GM20000 (cell line): ENCODE data around the gene BHMT.

ENCODE experiments used
- DNase-seq: peaks from one replicate; pipeline ENCODE4 v3.0.0; 2012; ENCODE audit warnings: low spot score
- CTCF ChIP-seq: IDR thresholded peaks from 2 replicates; pipeline ENCODE4 v1.5.1; 2012; ENCODE audit warnings: mild to moderate bottlenecking, control low read depth; ENCODE audit errors: extremely low read depth, missing control alignments

Gene BHMT

GRCh38 chr5:79133121-79133656 is 21.6 kb downstream of the BHMT start:
- peak; percentile 18 for TF ChIP-seq CTCF
- peak; percentile 32 for DNase-seq

- peak; percentile 69 for TF ChIP-seq CTCF
Observed at GRCh38 chr5:79133657-79134451, 22.2 kb downstream of the BHMT start.

GRCh38 chr5:79135790-79136553 is 24.4 kb downstream of the BHMT start:
- no peak for TF ChIP-seq CTCF
- no peak for DNase-seq

More at GRCh38 chr5:79133657-79134451, 22.2 kb downstream of the BHMT start:
- peak; percentile 71 for DNase-seq

- TF ChIP-seq CTCF: no peak
- no peak for DNase-seq
Observed at GRCh38 chr5:79136618-79137017, 25.0 kb downstream of the BHMT start.

- DNase-seq: no peak
- TF ChIP-seq CTCF: no peak
Observed at GRCh38 chr5:79140553-79140952, 28.9 kb downstream of the BHMT start.

- DNase-seq: no peak
- no peak for TF ChIP-seq CTCF
Observed at GRCh38 chr5:79143684-79144379, 32.2 kb downstream of the BHMT start.
